ENCODE measurements around the gene THRB. TPM values are rescaled to one million over a fixed set of nuclear protein-coding genes. Genes with fewer than 3 reads are reported as not detected.

The THRB gene
- total RNA-seq, 2 donors from 2014 or later: 6.7 to 6.9 TPM

DNA sequence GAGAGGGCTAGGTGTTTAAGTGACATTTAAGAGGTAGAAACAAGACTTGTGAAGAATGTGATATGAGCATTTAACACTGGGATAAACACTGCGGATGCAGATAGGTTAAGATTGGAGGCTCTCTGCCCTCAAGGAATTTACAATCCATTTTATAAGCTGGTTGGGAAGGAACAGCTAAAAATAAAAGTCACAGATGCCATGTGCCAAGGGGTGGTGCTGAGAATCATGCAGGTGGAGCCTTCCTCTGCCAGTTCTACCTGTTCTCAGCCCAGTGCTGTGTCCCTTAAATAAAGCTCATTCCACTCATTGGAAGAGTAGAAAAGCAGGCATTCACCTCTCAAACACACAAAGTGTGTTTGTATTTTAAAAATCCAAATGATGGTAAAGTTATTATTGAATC is 261.9 kb downstream of the THRB start:
- Histone ChIP-seq H3K4me3 (no peak overlapping the region), H3K27me3 (no peaks in the 10 kb centered on the region), H3K27ac (no peak overlapping the region), H3K9me3 (no peaks in the 10 kb centered on the region), H3K4me1 (peaks cover 18% of the 10 kb centered on the region), H3K36me3 (replicated peaks in 1 of 2; ENCODE audit: insufficient read depth in 1 of 2, low read depth in 2 of 2) (no peaks in the 10 kb centered on the region)
- ATAC-seq (no peak), DNase-seq (no peak)
- TF ChIP-seq, protein P1, sequence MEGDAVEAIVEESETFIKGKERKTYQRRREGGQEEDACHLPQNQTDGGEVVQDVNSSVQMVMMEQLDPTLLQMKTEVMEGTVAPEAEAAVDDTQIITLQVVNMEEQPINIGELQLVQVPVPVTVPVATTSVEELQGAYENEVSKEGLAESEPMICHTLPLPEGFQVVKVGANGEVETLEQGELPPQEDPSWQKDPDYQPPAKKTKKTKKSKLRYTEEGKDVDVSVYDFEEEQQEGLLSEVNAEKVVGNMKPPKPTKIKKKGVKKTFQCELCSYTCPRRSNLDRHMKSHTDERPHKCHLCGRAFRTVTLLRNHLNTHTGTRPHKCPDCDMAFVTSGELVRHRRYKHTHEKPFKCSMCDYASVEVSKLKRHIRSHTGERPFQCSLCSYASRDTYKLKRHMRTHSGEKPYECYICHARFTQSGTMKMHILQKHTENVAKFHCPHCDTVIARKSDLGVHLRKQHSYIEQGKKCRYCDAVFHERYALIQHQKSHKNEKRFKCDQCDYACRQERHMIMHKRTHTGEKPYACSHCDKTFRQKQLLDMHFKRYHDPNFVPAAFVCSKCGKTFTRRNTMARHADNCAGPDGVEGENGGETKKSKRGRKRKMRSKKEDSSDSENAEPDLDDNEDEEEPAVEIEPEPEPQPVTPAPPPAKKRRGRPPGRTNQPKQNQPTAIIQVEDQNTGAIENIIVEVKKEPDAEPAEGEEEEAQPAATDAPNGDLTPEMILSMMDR (IDR thresholded peaks at IDR 0.05): no peak
- no peak for TF ChIP-seq POLR2A (IDR thresholded peaks at IDR 0.05)
- WGBS, 2 donors: 87 to 93% methylated on average over 1 of the region's 1 CpG
- intact Hi-C loops (cut with DNase I): no loop called here

DNA sequence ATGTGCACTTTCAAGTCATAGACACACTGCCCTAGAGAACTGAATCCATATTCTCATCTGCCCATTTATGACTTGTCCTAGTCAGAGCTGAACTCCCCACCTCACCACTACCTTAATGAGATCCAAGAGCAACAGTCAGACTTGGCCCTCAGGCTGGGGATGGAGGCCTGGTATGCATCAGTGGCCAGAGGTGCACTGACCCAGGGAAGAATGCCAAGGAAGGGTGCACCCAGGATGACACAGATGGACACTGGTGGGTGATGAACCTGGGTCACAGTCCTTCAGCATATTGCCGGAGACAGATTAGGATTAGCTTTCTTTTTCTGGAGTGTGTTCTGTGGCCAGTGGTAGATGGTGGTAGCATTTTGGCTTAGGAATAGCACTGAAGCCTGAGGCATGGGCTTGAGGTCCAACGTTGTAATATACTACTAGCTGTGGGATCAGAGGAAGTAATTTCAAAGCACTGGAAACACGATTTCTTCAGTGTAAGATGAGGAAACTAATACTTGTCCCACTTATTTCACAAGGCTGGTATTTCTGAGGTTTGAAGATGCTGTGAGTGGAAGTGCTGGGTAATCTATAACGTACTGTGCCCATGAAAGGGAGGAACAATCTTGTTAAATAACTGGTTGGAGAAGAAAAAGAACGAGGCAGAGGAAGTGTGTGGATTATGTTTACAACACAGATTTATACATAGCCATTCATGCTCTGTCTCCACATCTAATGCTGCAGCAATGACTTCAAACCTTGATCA is 265.0 kb downstream of the THRB start:
- WGBS, 2 donors: 69 to 72% methylated on average over 5 of the region's 5 CpGs
- H3K27me3 ChIP-seq: no peaks in the 10 kb centered on the region
- ATAC-seq: no peak
- H3K4me3 ChIP-seq: no peak overlapping the region
- intact Hi-C loops (cut with DNase I): no loop called here
- DNase-seq: no peak
- peaks cover 8% of the 10 kb centered on the region for H3K4me1 ChIP-seq
- no peak overlapping the region for H3K27ac ChIP-seq
- peaks cover 0 to 2% (median 0%) of the 10 kb centered on the region in 3 donors for H3K9me3 ChIP-seq
- TF ChIP-seq, protein P1 (IDR thresholded peaks at IDR 0.05): no peak
- TF ChIP-seq POLR2A (IDR thresholded peaks at IDR 0.05): no peak
- H3K36me3 ChIP-seq (replicated peaks in 1 of 2; ENCODE audit: insufficient read depth in 1 of 2, low read depth in 2 of 2): no peaks in the 10 kb centered on the region

DNA sequence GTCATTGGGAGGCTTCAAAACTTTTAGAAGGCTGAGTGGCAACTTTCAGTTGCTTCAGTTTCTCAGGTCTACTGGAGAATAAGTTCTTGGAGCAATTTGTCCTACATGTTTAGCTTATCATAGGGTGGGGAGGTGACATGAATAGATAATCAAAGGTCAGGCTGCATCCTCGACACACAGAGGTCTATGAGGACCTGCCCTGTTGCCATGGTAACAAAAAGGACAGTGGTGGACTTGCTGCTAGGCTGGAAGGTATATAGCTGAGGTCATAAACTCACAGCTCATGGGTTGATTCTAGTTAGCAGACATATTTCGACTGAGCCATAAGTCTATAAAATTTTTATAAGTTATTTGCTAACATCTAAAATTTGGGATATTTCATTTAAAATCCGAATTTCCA is 267.0 kb downstream of the THRB start:
- ATAC-seq (no peak), DNase-seq (no peak)
- H3K27ac ChIP-seq: no peak overlapping the region
- H3K36me3 ChIP-seq (replicated peaks in 1 of 2; ENCODE audit: insufficient read depth in 1 of 2, low read depth in 2 of 2): no peaks in the 10 kb centered on the region
- 77 to 80% methylated on average over 3 of the region's 3 CpGs for WGBS, 2 donors
- peaks cover 3% of the 10 kb centered on the region for H3K4me1 ChIP-seq
- H3K9me3 ChIP-seq: peaks cover 0 to 4% (median 0%) of the 10 kb centered on the region in 3 donors
- no peak for TF ChIP-seq POLR2A (IDR thresholded peaks at IDR 0.05)
- TF ChIP-seq, protein P1 (IDR thresholded peaks at IDR 0.05): no peak
- intact Hi-C loops (cut with DNase I): no loop called here
- no peak overlapping the region for H3K4me3 ChIP-seq
- H3K27me3 ChIP-seq: no peaks in the 10 kb centered on the region

DNA sequence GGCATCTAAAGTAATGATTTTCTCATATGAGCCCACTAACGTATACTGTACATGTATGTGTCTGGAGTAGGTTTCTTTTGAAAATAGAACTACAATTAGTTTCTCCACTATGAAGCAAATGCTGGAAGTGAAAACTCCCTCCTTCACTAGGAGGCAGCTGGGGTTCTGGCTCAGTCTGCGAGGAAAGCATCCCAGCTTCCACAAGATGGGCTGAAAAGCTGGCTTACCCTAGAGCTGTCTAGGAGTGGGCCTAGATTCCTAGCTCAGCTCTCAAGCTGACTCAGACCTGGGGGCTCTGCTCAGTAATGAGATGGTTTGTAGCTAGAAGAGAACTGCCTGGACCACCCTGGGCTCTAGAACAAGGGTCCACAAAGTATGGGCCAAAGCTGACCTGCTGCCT is 268.3 kb downstream of the THRB start:
- no peak for TF ChIP-seq POLR2A (IDR thresholded peaks at IDR 0.05)
- TF ChIP-seq, protein P1 (IDR thresholded peaks at IDR 0.05): no peak
- Histone ChIP-seq H3K4me1 (no peaks in the 10 kb centered on the region), H3K27ac (no peak overlapping the region), H3K27me3 (no peaks in the 10 kb centered on the region), H3K9me3 (peaks cover 0 to 4% (median 0%) of the 10 kb centered on the region in 3 donors), H3K4me3 (no peak overlapping the region), H3K36me3 (replicated peaks in 1 of 2; ENCODE audit: insufficient read depth in 1 of 2, low read depth in 2 of 2) (no peaks in the 10 kb centered on the region)
- 79 to 94% methylated on average over 2 of the region's 2 CpGs for WGBS, 2 donors
- ATAC-seq: no peak
- intact Hi-C loops (cut with DNase I): no loop called here
- no peak for DNase-seq
